ENCODE measurements around the gene SLC25A24.
A peak's percentile ranks its signal among the peaks of the same experiment; 100 is the strongest.

The SLC25A24 gene

DNA sequence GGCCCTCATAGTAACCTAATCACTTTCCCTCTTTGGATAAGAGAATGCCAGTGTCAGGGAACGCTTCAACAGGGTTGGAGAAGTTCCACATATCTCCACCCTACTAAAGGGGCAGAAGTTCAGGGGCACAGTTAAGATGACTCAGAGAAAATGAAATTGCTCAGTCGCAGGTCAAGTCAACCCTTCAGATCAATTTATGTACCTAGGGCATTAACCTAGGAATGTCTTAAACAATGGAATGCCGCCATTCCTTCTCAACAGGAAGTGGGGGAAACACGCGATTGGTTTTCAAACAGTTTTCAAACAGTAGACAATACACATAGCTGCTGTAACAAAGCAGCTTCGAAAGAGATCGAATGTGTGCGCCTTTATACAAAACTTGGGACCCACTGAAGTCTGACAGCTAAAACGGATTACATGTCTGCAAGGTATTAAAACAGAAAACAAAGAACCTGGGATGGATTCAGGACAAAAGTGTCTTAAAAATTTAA lies 897 bp downstream of the SLC25A24 start:
- DNase-seq (ENCODE audit: low read depth), result peak; percentile 40
- TF ChIP-seq, protein P1, sequence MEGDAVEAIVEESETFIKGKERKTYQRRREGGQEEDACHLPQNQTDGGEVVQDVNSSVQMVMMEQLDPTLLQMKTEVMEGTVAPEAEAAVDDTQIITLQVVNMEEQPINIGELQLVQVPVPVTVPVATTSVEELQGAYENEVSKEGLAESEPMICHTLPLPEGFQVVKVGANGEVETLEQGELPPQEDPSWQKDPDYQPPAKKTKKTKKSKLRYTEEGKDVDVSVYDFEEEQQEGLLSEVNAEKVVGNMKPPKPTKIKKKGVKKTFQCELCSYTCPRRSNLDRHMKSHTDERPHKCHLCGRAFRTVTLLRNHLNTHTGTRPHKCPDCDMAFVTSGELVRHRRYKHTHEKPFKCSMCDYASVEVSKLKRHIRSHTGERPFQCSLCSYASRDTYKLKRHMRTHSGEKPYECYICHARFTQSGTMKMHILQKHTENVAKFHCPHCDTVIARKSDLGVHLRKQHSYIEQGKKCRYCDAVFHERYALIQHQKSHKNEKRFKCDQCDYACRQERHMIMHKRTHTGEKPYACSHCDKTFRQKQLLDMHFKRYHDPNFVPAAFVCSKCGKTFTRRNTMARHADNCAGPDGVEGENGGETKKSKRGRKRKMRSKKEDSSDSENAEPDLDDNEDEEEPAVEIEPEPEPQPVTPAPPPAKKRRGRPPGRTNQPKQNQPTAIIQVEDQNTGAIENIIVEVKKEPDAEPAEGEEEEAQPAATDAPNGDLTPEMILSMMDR (IDR thresholded peaks at IDR 0.05; ENCODE audit: insufficient read depth, low read depth, low read length, missing control alignments), result no peak

DNA sequence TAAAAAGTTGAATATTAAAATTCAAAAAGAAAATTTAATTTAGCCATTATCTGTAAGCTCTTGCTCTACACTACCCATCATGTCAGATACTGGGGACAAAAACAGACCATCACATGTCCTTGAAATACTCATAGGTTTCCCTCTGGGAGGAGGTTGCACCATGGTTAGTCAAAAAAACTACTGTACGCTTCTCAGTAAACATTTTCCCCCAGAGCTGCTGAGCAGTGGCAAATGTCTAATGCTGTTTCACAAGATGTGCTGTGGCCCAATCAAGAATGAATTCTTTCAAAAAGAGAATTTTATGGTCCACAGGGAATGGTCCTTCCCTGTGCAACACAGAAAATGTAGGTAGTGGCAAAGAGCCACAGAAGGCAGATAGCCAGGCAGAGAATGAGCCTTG lies 6.1 kb downstream of the SLC25A24 start:
- TF ChIP-seq, protein P1 (IDR thresholded peaks at IDR 0.05; ENCODE audit: insufficient read depth, low read depth, low read length, missing control alignments), result no peak
- H3K4me3 ChIP-seq (ENCODE audit: low read length), result no peak overlapping the region
- DNase-seq (ENCODE audit: low read depth), result no peak

More for the DNA sequence above, 897 bp downstream of the SLC25A24 start:
- peak overlapping the region; percentile 83 for H3K4me3 ChIP-seq (ENCODE audit: low read length)

DNA sequence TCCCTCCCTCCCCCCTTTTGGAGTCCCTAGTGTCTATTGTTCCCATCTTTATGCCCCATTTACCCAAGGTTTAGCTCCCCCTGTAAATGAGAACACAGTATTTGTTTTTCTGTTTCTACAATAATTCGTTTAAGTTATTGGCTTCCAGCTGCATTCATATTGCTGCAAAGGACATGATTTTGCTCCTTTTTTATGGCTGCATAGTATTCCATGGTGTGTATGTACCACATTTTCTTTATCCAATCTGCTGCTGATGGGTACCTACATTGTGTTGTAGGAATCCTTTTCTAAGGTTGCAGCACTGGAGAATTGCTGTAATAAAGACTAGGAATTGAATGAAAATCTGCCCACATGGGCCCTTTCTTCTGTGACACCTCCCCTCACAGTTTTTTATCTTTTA lies 6.8 kb downstream of the SLC25A24 start:
- TF ChIP-seq, protein P1 (IDR thresholded peaks at IDR 0.05; ENCODE audit: insufficient read depth, low read depth, low read length, missing control alignments), result no peak
- H3K4me3 ChIP-seq (ENCODE audit: low read length), result no peak overlapping the region
- DNase-seq (ENCODE audit: low read depth), result no peak

DNA sequence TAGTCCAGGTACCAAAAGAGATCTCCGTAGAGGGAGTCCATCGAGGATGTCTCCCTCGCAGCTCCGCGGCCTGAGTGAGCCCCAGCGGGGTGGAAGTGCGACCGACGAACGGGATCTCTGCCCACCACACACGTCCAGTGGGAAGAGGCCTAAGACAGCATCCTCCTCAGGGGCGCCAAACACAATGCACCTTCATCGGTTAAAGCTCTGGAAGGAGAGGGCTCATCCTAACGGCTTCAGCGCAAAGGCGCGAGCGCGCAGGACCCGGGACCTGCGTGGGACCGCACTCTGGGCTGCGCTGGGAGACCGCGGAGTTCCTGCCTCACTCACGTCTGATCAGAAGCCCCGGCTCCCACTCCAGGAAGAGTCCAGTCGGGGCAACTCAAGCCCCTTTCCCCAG lies 7.6 kb downstream of the SLC25A24 start:
- no peak overlapping the region for H3K4me3 ChIP-seq (ENCODE audit: low read length)
- no peak for DNase-seq (ENCODE audit: low read depth)
- TF ChIP-seq, protein P1 (IDR thresholded peaks at IDR 0.05; ENCODE audit: insufficient read depth, low read depth, low read length, missing control alignments), result no peak

DNA sequence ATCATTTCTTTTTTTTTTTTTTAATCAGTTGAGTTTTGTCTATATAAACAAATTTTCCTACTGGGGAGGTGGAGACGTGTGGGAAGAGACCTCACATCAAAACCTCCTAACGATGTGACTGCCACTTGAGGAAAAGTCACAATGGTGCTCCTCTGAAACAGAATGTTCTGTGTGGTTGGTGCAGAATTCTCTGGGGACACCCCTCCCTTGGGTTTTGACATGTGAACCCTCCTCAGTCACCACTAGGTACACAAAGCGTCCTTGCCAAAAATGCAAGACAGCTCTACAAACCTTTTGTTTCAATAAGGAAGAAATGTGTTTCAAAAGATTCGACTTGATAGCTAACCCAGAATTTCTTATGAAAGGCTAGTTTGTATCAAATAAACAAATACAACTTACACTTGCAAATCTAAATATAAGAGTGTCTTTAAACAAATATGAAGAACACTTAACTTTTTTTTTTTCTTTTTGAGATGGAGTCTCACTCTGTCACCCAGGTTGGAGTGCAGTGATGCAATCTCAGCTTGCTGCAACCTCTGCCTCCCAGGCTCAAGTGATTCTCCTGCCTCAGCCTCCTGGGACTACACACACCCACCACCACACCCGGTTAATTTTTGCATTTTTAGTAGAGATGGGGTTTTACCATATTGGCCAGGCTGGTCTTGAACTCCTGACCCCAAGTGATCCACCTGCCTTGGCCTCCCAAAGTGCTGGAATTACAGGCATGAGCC lies 9.3 kb downstream of the SLC25A24 start:
- no peak for DNase-seq (ENCODE audit: low read depth)
- no peak overlapping the region for H3K4me3 ChIP-seq (ENCODE audit: low read length)
- TF ChIP-seq, protein P1 (IDR thresholded peaks at IDR 0.05; ENCODE audit: insufficient read depth, low read depth, low read length, missing control alignments), result no peak

DNA sequence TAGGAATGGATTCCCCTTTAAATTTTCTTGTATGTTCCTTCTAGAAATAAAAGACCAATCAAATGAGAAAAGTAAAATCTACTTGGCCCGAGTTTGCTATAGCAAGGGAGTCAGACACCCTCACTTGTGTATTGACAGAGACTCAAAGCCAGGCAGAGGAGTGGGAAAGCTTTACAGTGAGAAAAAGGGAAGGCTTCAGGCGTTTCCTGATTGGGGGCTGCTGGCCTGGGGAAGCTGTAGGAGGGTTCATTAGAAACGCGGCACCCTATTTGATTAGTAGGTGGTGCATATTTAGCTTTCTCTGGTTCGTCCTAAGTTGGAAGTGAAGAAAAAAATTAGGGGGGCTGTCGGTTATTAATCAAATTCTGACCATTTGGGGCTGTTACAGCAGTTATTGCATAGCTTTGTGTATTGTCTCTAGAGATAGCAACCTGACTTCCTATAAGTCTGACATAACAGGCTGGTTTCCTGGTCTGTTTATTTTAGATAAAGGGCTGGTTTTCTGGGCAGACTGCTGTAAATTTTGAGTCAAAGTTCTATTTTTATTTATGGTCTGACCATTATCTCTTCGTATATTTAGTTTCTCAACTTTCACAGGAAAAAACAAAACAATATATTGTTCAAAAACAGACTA lies 10.0 kb downstream of the SLC25A24 start:
- H3K4me3 ChIP-seq (ENCODE audit: low read length), result no peak overlapping the region
- no peak for DNase-seq (ENCODE audit: low read depth)
- TF ChIP-seq, protein P1 (IDR thresholded peaks at IDR 0.05; ENCODE audit: insufficient read depth, low read depth, low read length, missing control alignments), result no peak
